Activated CD4-positive, alpha-beta T cell treated with anti-CD3 and anti-CD28 coated beads, Interleukin-2, amount 50 U/mL, for 4 hours (primary cell): ENCODE measurements around the gene CLDN9.
"Not testable (repeated sequence)": the region's sequence is repeated elsewhere in the genome, so short reads cannot be mapped to it uniquely, and the experiment has no call there.

Experiments
- DNase-seq, 2 experiments: peaks; one replicate each; pipeline ENCODE4 v3.0.0-alpha.2; 2020

The CLDN9 gene

GRCh38 chr16:3035289-3035971 is 22.7 kb downstream of the CLDN9 start:
- DNase-seq = no peak

DNA sequence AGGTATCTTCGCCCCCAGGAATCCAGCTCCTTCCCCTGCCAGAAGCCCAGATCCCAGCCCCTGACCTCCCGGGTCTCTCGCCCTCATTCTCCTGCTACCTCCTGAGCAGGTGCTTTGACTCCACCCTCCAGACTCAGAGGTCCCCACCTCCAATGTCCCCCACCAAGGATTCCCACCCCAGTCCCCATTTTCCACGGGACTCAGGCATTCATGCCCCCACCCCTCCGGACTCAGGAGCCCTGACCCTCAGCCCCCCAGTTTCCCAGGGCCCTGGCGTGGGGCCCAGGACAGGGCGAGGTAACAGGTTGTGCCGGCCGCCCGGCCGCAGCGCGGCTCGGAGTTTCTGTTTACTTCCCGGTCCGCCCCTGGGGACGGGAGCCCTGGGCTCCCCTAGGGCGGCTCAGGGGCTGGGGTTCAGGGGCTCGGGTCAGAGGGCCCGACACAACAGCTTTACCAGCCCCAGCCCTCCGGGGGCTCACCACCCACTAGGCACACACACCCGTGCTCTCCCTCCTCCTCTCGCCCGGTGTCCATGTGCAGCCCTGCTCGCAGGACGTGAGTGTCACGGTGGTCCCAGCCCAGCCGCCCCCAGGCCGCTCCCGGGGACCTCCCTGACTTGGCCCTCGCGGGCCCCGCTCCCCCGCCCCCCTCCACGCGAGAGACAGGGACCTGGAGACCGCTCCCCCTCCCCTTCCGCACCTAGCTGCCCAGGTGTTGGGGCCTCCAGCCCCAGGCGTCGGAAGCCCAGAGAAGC is 23.4 kb downstream of the CLDN9 start:
- no peak for DNase-seq

DNA sequence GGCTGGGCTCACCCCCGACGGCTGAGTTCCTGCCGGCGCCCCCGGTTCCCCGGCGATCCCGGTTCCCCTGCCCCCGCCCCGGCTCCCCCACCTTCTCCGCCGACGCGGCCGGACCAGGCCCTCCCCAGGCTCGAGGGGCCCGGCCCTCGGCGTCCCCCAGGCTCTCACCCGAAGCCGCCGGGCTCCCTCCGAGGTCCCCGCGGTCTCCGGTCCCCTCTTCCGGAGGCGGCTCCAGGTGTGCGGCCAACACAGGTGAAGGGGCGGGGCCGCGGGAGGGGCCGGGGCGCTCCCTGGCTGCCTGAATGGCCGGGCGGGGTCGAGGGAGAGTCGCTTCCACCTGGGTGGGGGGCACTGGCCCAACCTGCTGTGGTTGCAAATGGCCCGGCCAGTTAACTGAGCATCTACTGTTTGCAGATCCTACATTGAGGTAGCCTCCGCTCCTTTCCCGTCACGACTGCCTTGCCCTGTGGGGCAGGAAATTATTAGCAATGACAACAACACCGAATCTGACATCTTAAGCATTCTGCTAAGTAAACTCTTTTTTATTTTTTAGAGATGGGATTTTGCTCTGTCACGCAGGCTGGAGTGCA is 24.1 kb downstream of the CLDN9 start, which contains the start of gene BICDL2:
Gene BICDL2 (minus strand): TSS at position 219 of the 590 bp plus-strand sequence. CDS start 1,448 bp downstream, outside the sequence.
- DNase-seq = no peak

DNA sequence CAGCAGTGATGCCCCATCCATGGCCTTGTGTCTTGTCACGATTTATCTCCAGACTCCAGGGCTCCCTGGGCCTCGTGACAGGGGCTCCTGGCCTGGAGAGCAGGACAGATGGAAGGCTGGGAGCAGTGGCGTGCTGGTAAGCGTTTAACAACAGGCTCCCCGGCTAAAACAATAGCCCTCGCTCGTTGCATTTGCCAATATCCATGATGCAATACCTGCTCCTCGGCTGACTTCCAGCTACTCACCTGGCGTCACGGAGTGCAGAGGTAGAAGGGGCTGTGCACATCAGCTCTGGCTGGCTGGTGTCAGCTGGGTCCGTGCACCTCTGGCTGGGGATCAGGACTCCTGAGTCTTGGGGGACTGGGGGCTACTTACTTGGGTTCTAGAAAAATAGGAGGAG is 25.5 kb downstream of the CLDN9 start:
- DNase-seq = no peak

- DNase-seq = no peak
Observed at GRCh38 chr16:3038896-3039295, 26.2 kb downstream of the CLDN9 start.

DNA sequence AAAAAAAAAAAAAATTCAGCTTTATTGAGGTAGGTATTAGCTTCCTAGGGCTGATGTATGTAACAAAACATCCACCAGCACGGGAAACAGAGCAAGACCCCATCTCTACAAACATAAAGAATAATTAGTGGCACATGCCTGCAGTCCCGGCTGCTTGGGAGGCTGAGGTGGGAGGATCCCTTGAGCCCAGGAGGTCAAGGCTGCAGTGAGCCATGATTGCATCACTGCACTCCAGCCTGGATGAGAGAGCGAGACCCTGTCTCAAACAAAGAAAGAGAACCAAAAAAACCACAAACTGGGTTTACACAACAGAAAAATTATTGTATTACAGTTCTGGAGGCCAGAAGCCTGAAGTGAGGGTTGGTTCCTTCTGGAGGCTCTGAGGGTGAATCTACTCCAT is 29.7 kb downstream of the CLDN9 start:
- DNase-seq = no peak

DNA sequence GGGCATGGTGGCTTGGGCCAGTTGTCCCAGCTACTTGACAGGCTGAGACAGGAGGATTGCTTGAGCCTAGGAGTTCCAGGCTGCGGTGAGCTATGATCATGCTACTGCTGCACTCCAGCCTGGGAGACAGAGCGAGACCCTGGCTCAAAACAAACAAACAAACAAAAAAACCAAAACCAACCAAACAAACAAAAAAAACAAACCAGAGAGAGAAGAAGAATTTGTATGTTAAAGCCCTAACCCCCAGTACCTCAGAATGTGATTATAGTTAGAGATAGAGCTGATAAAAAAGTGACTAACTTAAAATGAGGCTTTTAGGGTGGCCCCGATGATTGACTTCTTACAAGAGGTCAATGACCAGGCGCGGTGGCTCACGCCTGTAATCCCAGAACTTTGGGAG is 32.0 kb downstream of the CLDN9 start:
- DNase-seq = no peak

DNA sequence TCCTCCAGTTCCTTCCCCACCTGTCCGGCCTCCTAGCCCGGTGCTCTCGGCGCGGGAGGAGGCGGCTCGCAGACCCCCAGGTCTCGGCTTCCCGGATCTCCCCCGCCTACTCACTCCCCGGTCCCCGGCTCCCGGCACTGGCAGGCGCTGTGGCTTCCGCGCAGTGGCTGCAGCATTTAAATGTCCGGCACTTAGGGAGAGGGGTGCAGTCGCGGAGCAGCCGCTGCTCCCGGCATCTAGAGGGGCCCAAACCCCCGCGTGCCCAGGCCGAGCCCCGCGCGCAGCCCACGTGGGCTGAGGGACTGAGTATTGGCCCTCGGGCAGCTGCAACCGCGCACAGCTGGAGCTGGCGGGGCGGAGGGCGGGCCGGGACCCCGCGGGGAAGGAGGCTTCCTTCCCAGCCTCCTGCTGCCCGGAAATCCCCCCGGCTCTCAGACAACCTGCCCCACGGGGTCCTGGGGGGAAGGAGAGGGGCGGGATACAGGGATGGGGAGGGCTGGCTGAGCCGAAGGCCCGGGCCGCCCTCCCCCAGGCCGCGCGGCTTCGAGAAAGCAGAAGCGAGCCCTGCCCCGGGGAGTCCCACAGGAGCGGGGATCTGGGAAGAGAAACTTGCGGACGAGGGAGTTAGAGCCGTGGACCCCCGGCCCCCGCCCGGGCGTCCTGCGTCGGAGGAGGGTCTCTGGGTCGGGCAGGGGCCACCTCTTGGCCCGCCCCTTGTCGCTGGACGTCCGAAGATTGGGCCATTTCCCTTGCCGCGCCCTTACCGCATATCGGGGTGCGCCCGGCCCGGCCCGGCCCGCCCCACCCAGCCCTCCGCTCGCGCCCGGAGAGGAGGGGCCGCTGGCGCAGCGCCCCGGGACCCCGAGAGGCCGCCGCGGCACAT is 33.3 kb downstream of the CLDN9 start, which contains the start of gene MMP25:
Gene MMP25 (plus strand): TSS at position 804 of the 883 bp plus-strand sequence. CDS start 357 bp downstream, outside the sequence.
- no peak for DNase-seq

DNA sequence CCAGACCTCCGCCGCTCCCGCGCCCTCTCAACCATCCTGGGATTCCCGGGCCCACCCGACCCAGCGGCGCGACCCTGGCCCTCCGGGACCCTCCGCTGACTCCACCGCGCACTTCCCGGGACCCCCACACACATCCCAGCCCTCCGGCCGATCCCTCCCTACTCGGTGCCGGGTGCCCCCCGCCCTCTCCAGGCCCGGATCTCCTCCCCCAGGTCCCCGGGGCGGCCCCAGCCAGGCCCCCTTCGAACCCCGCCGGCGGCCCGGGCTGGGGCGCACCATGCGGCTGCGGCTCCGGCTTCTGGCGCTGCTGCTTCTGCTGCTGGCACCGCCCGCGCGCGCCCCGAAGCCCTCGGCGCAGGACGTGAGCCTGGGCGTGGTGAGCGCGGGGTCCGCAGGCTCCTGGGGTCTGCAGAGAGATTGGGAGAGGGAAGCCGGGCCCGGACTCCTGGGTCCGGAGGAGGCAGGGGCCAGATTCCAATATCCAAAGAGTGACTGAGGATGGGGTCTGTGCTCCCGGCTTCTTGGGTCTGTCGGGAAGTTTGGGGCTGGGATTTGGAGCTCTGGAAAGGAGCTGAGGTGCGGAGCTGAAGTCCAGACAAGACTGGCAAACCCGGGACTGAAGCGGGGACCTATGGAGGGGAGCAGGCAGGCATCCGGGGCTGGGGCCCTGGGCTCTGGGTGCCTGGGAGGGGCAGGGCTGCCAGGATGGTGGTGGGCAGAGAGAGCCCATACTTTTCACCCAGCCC is 34.1 kb downstream of the CLDN9 start:
- no peak for DNase-seq

DNA sequence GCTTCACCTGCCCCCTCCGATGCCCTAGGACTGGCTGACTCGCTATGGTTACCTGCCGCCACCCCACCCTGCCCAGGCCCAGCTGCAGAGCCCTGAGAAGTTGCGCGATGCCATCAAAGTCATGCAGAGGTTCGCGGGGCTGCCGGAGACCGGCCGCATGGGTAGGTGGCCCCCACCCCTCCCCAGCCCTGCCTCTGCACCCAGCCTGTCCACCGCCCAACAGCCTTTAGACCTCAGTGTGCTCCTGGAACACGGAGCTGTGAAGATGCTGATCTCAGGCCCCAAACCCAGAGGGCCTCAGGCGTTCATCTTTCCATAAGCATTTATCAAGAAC is 34.6 kb downstream of the CLDN9 start:
- no peak for DNase-seq

GRCh38 chr16:3049921-3050481 is 37.3 kb downstream of the CLDN9 start:
- no peak for DNase-seq

DNA sequence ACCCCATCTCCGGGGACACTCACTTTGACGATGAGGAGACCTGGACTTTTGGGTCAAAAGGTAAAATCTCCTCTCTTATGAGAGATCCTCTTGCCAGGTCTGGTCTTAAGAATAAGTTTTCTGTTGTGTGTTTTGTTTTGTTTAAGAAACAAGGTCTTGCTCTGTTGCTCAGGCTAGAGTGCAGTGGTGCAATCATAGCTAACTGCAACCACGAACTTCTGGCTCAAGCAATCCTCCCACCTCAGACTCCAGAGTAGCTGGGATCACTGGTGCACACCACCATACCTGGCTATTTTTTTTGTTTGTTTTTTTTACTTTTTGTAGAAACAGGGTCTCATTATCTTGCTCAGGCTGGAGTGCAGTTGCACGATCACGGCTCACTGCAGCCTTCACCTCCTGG is 37.8 kb downstream of the CLDN9 start:
- no peak for DNase-seq

DNA sequence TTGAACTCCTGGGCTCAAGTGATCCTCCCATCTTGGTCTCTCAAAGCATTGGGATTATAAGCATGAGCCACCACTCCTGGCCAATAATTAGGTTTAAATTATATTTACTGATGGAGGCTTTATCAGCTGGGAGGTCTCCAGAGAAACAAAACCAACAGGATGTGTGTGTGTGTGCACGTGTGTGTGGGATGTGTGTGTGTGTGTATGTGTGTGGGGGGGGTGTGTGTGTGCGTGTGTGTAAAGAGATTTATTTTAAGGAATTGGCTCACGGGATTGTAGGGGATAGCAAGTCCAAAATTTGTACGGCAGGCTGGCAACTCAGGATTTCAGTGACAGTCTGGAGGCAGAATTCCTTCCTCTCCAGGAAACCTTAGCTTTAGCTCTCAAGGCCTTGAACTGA is 38.3 kb downstream of the CLDN9 start:
- DNase-seq = no peak

DNA sequence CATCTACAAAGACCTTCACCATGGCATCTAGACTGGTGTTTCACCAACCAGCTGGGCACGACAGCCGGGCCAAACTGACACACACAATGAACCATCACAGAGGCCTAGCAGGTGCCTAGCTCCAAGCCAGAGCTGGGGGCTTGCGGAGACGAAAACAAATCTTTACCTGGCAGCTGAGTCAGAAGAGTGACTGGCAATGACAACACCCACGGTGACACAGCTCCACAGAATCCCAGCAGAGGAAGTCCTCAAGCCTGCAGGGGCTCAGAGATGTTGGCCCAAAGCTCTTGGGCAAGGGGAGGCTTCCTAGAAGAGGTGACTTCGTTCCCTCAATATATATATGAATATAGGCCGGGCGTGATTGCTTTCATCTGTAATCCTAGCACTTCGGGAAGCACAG is 38.8 kb downstream of the CLDN9 start:
- DNase-seq = no peak

GRCh38 chr16:3052571-3053329 is 40.0 kb downstream of the CLDN9 start:
- DNase-seq = not testable (repeated sequence)

GRCh38 chr16:3053330-3053710 is 40.6 kb downstream of the CLDN9 start:
- DNase-seq = not testable (repeated sequence)

GRCh38 chr16:3054965-3055733 is 42.4 kb downstream of the CLDN9 start:
- no peak for DNase-seq

GRCh38 chr16:3055734-3056115 is 43.0 kb downstream of the CLDN9 start:
- not testable (repeated sequence) for DNase-seq

DNA sequence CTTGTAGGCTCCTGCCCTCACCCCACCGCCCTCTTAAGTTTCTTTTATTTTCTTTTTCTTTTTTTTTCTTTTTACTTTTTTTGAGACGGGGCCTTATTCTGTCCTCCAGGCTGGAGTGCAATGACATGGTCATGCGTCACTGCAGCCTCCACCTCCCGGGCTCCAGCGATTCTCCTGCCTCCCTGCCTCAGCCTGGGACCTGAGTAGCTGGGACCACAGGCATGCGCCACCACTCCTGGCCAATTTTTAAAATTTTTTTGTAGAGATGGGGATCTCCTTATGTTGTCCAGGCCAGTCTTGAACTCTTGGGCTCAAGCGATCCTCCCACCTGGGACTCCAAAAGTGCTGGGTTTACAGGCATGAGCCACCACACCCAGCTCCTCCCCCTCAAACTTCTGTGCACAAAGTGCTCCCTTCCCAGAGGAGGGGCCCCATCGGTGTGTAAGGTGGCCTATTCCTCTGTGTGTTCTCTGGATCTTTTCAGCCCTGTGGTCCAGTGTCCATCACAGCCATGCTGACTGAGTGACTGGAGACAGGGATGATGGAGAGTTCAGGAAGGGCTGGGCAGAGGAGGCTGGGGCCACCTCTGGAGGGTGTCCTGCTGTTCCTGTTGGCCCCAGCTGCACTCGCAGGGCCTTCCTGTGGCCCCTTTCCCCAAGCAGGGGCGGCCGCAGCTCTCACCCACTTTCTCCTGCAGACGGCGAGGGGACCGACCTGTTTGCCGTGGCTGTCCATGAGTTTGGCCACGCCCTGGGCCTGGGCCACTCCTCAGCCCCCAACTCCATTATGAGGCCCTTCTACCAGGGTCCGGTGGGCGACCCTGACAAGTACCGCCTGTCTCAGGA is 43.8 kb downstream of the CLDN9 start:
- no peak for DNase-seq
